GM21737 (cell line): ENCODE results near the gene GCNT1.
"Not testable (repeated sequence)": the region's sequence is repeated elsewhere in the genome, so short reads cannot be mapped to it uniquely, and the experiment has no call there.

Experiments used
- ATAC-seq: cut with Tn5 transposase; IDR thresholded peaks from one replicate; pipeline ENCODE4 v1.9.1; 2021; ENCODE audit warnings: mild to moderate bottlenecking, moderate library complexity; ENCODE audit not compliant: unreplicated experiment

GCNT1 gene

GRCh38 chr9:76530458-76531110 is 71.6 kb downstream of the GCNT1 start:
- no peak for ATAC-seq

- ATAC-seq: no peak
Observed at GRCh38 chr9:76531231-76531780, 72.3 kb downstream of the GCNT1 start.

GRCh38 chr9:76532877-76533276 is 73.9 kb downstream of the GCNT1 start:
- not testable (repeated sequence) for ATAC-seq

GRCh38 chr9:76534026-76534425 is 75.0 kb downstream of the GCNT1 start:
- ATAC-seq: no peak

GRCh38 chr9:76537150-76537646 is 78.2 kb downstream of the GCNT1 start:
- no peak for ATAC-seq

- ATAC-seq: no peak
Observed at GRCh38 chr9:76539180-76539579, 80.2 kb downstream of the GCNT1 start.

- ATAC-seq: no peak
Observed at GRCh38 chr9:76542360-76542759, 83.4 kb downstream of the GCNT1 start.

GRCh38 chr9:76545191-76545590 is 86.2 kb downstream of the GCNT1 start:
- ATAC-seq: no peak

- no peak for ATAC-seq
Observed at GRCh38 chr9:76552181-76552580, 93.2 kb downstream of the GCNT1 start.

- no peak for ATAC-seq
Observed at GRCh38 chr9:76552751-76553455, 93.9 kb downstream of the GCNT1 start.

GRCh38 chr9:76553680-76554079 is 94.7 kb downstream of the GCNT1 start:
- no peak for ATAC-seq
